ENCODE data around the gene COL8A2.

COL8A2 gene

DNA sequence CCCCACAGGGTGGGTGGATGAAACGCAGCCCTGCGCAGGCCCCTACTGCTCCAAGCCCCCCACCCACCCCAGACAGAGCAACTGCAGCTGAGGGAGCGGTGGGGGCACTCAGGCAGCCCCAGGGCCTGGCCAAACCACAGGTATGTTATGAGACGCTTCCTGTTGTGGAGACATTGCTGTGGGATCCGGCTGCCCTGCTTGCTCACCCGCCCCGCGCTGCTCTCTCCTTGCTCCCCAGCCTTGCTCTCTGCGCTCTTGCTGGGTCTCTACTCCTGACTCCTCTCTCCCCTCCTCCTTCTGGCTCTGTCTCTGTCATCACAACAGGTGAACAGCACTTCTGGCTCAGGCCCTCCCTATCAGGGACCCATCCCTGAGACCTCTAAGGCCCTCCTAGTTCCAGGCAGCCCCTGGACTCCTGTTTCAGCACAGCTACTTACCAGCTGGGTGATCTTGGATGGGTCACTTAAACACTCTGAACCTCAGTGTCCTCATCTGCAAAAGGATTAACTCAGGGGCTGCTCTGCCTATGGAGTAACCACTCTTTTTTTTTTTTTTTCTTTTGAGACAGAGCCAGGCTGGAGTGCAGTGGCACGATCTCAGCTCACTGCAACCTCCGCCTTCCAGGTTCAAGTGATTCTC lies 15.9 kb downstream of the COL8A2 start:
- peak in 2 of 5 donors; percentile 18 to 43 for DNase-seq

DNA sequence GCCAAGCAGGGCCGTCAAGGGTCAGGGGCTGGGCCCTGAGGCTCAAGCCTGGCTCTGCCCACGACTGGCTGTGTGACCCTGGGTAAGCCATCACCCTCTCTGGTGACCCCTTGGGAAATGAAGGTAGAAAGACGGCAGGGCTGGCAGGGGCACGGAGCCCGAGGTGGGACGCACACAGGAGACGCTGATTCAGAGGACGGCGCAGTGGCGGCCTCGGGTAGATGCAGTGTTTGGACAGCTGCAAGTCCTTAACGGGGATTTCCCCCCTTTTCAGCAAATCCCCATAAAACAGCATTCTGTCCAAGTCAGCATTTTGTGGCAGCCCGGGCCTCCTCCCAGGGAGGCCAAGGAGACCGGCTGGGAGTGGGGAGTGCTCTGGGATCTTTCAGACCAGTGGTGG lies 16.7 kb downstream of the COL8A2 start:
- no peak for DNase-seq

DNA sequence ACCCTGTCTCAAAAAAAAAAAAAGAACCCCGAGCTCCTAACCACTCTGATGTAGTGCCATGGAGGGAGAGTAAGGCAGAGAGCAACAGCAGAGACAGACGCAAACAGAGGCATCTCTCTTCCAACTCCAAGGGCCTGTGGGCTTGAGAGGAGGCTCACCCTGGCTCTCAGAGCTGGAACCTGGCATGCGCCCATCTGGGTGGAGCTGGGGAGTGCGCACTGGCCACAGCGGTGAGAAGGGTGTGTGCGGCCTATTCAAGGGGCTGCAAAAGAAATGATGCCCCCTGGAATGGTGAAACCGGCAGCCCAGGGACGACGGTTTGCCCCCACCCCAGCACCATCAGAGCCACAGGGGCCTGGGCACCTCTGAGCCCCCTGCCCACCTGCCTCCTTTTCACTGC lies 17.6 kb downstream of the COL8A2 start:
- DNase-seq = no peak

DNA sequence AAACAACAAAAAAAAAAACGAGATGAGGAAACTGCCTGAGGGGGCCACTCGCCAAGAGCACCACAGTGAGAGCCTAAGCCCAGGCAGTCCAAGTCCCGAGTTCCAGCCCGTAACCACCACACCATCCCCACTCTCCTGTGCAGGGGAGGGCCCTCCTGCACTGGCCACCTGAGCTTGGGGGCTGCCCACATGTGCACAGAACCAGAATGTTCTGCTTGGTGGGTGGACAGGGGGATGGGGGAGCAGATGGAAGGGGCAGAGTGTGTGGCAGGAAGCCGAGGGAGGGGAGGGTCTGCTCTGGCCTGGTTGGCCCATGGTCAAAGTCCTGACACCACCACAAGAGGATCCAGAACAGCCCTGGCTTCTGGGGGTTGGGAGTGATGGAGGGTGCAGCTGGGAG lies 18.8 kb downstream of the COL8A2 start:
- no peak for DNase-seq

DNA sequence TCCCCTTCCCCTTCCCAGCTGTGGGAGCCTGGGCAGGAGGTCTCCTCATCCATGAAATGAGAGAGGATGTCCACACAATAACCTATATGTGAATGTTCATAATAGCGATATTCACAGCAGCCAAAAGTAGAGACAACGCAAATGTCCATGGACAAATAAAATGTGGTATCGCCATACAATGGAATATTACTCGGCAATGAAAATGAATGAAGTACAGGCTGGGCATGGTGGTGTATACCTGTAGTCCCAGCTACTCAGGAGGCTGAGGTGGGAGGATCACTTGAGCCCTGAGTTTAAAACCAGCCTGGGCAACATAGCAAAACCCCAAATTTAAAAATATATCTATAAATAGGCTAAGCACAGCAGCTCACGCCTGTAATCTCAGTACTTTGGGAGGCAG lies 23.5 kb downstream of the COL8A2 start:
- DNase-seq = no peak

- DNase-seq = no peak
Observed at GRCh38 chr1:36100376-36100775, 24.6 kb downstream of the COL8A2 start.

- DNase-seq = peak; percentile 32 to 71 (median 59)
Observed at GRCh38 chr1:36099681-36100341, 25.2 kb downstream of the COL8A2 start.

GRCh38 chr1:36098650-36099365 lies 26.2 kb downstream of the COL8A2 start:
- no peak for DNase-seq

- DNase-seq = no peak
Observed at GRCh38 chr1:36097693-36098585, 27.1 kb downstream of the COL8A2 start.

DNA sequence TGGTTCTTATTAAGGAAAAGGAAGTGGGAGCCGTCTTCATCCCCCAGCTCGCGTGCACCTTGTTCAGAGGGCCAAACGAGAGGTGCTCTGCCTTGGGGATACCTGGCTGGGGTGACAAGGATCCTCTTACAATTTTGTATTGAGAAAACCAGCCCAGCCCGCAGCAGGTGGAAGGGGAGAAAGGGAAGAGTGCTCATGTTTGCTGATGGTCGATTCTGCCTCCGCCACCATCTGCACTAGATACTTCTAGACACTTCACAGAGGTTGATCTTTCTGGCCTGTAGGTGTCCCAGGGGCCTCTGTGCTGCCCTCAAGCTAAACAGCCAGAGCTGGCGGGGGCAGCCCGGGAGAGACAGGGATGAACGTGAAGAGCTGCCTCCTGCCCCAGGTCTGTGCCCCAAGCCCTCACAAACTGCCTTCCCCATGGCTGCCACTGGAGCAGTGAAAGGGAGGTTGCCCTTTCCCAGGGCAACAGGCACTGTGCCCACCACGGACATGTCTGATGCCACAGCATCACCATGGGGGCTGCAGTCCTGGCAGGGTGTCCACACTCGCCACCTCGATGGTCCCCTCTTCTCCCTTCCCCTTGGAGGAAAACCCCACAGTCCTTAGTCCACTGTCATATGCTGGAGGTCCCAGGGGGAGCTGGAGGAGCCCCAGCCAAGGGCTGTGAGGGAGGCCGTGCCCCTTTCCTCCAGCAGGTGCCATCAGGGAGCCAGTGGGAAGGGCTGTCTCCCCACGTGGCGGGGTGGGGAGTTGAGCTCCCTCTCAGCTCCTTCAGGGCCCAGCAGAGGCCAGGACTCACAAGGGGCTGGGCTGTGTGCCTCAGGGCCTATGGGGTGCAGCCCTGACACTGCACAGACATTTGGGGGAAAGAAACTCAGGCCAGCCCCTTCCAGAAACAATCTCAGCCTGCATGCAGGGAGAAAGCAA lies 28.3 kb downstream of the COL8A2 start:
- no peak for DNase-seq

DNA sequence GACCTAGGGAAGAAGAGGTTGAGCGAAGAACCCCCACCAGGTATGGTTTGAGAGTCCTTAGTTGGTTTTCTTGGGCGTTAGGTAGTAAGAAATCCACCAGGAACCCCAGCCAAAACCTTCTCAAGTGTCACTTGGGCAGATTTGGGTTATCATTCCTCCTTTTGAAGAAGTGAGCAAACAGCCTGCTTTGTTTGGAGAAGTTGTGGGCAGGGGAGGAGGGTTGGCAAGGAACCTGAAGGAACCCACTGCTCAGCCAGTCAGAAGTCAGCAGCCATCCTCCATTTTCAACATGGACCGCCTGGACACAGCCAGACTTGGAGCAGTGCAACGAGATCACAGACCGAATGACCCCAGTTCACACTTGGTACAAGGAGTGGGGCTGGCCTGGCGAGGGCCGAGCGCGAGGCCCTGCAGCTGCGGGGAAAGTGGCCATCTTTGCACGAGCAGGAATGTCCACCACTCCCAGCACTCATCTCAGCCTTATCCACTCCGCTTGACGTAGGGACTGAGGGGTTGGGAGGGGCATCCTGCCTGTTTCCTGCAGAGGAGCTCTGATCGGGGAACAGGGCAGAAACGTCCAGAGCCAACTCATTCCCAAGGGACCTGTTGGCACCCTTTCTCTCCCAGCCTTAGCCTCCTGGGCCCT lies 29.1 kb downstream of the COL8A2 start:
- no peak for DNase-seq

- no peak for DNase-seq
Observed at GRCh38 chr1:36094621-36095061, 30.4 kb downstream of the COL8A2 start.

- no peak for DNase-seq
Observed at GRCh38 chr1:36093929-36094328, 31.1 kb downstream of the COL8A2 start.

- no peak for DNase-seq
Observed at GRCh38 chr1:36093226-36093625, 31.8 kb downstream of the COL8A2 start.

DNA sequence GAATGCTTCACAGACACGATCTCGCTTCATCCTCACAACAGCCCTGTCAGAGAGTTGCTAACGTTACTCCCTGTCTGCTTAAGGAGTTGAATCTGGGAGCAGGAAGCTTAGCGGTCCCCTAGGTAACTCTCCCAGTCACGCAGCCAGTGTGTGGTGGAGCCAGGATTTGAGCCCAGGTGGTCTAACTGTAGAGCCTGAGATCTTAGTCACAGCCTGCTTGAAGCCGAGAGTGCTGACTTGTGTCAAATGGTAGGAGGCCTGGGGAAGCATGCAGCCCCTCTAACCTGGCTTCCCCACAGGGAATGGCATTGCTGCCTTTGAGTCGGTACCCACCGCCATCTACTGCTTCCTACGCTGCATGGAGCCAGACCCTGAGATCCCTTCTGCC lies 32.2 kb downstream of the COL8A2 start:
- DNase-seq = no peak

DNA sequence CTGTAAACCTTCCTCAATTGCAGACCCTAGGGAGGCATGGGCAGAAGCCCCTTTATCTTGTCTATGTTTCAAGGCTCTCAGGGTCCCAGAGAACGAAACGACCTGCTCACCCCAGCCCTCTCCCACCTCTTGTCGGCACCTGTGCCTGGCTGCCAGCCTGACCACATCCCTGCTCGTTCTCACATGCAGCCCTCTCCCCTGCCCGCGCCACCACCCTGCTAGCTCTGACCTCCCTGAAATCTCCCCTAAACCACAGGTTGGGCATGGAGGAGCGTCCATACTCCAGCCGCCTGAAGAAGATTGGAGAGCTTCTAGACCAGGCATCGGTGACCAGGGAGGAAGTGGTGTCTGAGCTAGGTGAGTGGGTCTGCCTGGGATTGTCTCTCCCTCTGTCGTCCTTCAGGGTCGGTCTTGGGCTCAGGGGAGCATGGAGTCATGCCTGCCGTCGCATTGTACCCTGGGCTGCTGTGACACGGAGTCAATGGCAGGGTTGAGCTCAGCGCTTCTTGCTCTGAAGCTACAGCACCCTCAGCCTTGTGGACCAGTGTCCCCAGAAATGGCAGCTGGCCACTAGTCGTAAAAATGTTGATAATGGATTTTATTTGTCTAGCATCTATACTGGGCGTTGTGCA lies 32.7 kb downstream of the COL8A2 start:
- no peak for DNase-seq

GRCh38 chr1:36091698-36092097 lies 33.3 kb downstream of the COL8A2 start:
- no peak for DNase-seq

- no peak for DNase-seq
Observed at GRCh38 chr1:36091141-36091540, 33.9 kb downstream of the COL8A2 start.

DNA sequence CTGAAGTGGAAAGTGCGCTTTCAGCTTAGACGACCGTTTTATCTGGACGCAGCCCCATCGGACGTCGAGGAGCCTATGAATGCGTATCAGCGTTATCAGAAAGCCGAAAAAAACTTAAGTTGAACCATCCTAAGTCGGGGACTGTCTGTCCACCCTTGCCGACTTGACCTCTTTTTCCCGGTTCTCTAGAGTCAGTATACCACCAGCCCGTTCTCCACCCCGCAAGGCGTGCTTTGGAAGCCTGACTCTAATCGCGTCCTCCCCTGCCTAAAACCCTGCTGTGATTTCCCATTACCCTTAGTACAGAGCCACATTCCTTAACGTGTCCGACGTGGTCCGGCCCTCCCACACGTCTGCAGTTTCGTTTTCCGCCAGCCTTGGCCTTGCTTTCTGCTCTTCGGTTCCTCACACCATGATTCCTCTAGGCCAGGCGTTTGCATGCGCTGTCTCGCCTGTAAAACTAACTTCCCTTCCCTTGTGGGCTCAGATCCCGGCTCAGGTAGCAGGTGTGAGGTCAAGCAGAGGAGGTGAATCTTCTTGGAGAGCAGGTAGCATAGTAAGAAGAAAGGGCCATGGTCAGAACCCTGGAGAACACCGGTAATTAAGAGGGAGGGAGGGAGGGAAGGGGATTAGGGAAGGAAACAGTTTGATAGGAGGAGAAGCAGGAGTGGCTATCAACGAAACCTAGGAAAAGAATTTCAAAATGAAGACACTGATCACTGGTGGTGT lies 35.5 kb downstream of the COL8A2 start:
- DNase-seq = no peak
